Neural progenitor cell (in vitro differentiated cells): ENCODE results near the gene PRSS27.

Source experiments
- CTCF ChIP-seq: fragments of 200-600 bp; sonication (generic); IDR thresholded peaks from 2 replicates; pipeline ENCODE4 v1.5.1; 2017; ENCODE audit warnings: antibody characterized with exemption, mild to moderate bottlenecking
- EZH2 ChIP-seq: fragments of 200-600 bp; sonication (generic); IDR thresholded peaks from 2 replicates; pipeline ENCODE4 v1.6.1; 2017; ENCODE audit warnings: antibody characterized with exemption, mild to moderate bottlenecking, moderate library complexity

- TF ChIP-seq CTCF, result no peak
- TF ChIP-seq EZH2, result no peak
These were observed 35.1 kb upstream of the PRSS27 start for GRCh38 chr16:2755158-2755557.
